Measurements from ENCODE around the gene IL1A.

Gene IL1A

GRCh38 chr2:112790305-112790704, 6.0 kb upstream of the IL1A start:
- no peak for DNase-seq (ENCODE audit: extremely low spot score)
- CTCF ChIA-PET, result interaction anchor here (1.3 kb wide), 1 partner anchor 22 kb away, joined by 3 read pairs; no protein-coding TSS in a partner anchor
- no peak for TF ChIP-seq CTCF (IDR thresholded peaks at IDR 0.05; ENCODE audit: control extremely low read depth, extremely low read depth, low read depth, missing control alignments)
- POLR2A ChIA-PET, result no interaction called here

- ChIA-PET POLR2A (interaction anchor here (0.6 kb wide), 1 partner anchor 17 kb away, joined by 3 read pairs; no protein-coding TSS in a partner anchor), CTCF (interaction anchor here (1.0 to 1.9 kb wide), 7 partner anchors 9 to 96 kb away, joined by 3 to 6 read pairs (median 3); no protein-coding TSS in a partner anchor)
Measured at GRCh38 chr2:112789186-112789585, 4.9 kb upstream of the IL1A start.

DNA sequence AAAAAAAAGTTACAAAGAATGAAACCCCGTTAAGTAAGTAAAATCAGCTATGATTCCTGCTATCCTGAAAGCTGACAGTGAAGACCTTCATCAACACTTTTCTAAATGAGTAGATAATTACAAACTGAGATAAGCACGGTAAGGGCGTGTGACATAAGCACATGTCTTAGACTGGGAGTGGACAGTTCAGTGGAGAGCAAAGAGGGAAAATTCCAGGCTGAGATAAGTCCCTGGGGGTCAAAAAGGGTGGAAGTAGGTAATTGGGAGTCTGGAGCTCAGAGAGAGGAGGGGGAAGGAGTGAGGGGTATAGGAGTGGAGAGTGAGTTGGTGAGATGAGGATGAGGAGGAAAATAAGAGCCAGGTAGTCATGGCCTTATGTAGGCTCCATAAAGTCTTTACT, 4.4 kb upstream of the IL1A start:
- CTCF ChIA-PET, result interaction anchor here (1.0 to 1.9 kb wide), 6 partner anchors 10 to 97 kb away, joined by 3 to 6 read pairs (median 4); no protein-coding TSS in a partner anchor
- no peak for TF ChIP-seq CTCF (IDR thresholded peaks at IDR 0.05; ENCODE audit: control extremely low read depth, extremely low read depth, low read depth, missing control alignments)
- no peak for DNase-seq (ENCODE audit: extremely low spot score)
- POLR2A ChIA-PET, result interaction anchor here (0.6 kb wide), 1 partner anchor 16 kb away, joined by 3 read pairs; no protein-coding TSS in a partner anchor

More at GRCh38 chr2:112789186-112789585, 4.9 kb upstream of the IL1A start:
- TF ChIP-seq CTCF (IDR thresholded peaks at IDR 0.05; ENCODE audit: control extremely low read depth, extremely low read depth, low read depth, missing control alignments), result no peak
- no peak for DNase-seq (ENCODE audit: extremely low spot score)

DNA sequence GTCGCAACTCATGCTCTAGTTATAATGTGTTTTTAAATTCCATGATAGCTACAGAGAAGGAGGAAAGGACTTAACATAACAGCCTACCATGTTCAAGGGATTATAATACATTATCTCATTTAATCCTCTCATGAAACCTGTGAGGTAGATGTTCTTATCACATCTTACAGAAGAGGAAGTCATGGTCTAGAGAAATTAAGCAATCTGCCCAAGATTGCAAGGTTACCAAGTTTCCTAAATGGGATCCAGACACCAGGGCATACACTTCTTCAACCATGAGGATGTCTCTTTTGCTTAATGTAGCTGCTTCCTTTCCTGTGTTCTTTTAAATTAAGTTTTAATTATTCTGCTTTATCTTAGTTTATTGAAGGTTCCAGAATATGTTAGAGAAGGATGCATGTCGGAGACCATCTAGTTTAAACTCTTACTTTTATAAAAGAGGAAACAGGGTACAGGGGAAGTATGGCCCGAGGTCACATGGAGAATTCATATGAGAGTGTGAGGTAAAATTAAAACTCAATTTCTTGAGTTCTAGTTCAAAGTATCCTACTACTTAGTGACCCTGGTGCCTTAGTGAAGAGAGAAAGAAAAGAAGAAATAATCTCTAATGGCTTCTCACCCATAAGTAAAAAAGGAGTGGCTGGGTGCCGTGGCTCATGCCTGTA, 3.6 kb upstream of the IL1A start:
- ChIA-PET POLR2A (no interaction called here), CTCF (interaction anchor here (0.9 to 1.9 kb wide), 5 partner anchors 11 to 97 kb away, joined by 3 to 6 read pairs (median 4); no protein-coding TSS in a partner anchor)
- no peak for DNase-seq (ENCODE audit: extremely low spot score)
- TF ChIP-seq CTCF (IDR thresholded peaks at IDR 0.05; ENCODE audit: control extremely low read depth, extremely low read depth, low read depth, missing control alignments), result no peak

GRCh38 chr2:112787294-112787693, 3.0 kb upstream of the IL1A start:
- ChIA-PET CTCF (interaction anchor here (0.9 to 3.1 kb wide), 4 partner anchors 11 to 60 kb away, joined by 4 to 11 read pairs (median 4); no protein-coding TSS in a partner anchor), POLR2A (no interaction called here)
- DNase-seq (ENCODE audit: extremely low spot score), result no peak
- no peak for TF ChIP-seq CTCF (IDR thresholded peaks at IDR 0.05; ENCODE audit: control extremely low read depth, extremely low read depth, low read depth, missing control alignments)

DNA sequence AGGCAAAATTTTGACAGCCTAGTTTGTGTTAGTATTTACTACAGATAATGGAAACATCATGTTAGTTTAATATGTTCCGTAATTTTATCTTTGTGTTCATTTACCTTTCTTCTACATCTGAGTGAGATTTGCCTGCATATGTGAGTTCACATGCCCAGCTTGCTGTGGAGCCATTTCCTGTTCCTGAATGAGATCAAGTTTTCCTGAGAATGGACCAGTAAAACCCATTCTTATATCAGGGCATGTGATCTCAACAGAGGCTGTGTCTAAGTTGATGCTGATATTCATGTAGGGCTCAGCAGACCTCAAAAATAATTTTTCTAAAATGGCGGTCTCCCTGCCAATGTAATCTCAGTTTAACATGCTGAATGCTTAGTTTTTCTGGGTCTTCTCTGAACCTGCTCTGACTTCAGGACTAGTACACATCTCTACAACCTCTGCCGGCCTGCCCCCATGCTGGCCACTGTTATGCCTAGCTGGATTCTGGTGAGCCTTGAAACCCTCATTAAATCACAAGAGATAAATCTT, 1.0 kb downstream of the IL1A start:
- ChIA-PET CTCF (interaction anchor here (1.1 to 5.1 kb wide), 4 partner anchors 15 to 158 kb away, joined by 3 to 23 read pairs (median 4); no protein-coding TSS in a partner anchor), POLR2A (no interaction called here)
- DNase-seq (ENCODE audit: extremely low spot score), result no peak
- no peak for TF ChIP-seq CTCF (IDR thresholded peaks at IDR 0.05; ENCODE audit: control extremely low read depth, extremely low read depth, low read depth, missing control alignments)
